GM19397 (cell line): ENCODE data around the gene DAB2.
"Not testable (repeated sequence)": the region's sequence is repeated elsewhere in the genome, so short reads cannot be mapped to it uniquely, and the experiment has no call there.

Experiments used
- ATAC-seq: cut with Tn5 transposase; IDR thresholded peaks from one replicate; pipeline ENCODE4 v1.9.1; 2021; ENCODE audit warnings: mild to moderate bottlenecking, moderate library complexity; ENCODE audit not compliant: unreplicated experiment

DAB2 gene

DNA sequence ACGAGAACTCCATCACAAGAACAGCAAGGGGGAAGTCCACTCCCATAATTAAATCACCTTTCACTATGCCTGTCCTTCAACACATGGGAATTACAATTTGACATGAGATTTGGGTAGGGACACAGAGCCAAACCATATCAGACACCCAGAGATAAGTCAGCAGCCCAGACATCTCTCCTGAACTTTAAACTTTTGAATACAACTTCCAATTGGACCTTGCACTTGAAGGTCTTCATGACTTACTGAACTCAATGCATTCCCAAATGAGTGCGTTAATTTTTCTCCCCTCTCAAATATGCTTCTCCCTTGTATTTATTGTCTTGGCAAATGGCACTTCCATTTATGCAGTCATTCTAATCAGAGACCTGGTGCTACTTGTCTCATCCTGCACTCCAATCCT is 72.6 kb downstream of the DAB2 start:
- no peak for ATAC-seq

DNA sequence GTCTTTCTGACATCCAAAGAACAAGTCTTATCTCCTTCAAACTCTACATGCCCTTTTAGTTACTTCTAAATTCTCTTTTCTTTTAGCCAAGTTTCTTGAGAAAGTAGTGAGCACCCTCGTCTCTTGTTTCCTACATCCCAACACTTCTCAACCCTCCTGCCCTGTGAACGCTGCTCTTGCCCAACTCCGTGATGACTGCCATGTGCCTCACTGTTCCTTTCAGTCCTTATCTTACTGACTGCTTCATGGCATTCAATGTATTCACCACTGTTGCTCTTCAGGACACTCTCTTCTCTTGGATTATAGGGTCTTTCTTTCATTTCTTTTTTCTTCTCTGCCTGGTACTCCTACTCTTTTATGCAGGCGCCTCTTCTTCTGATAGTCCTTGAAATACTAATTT is 75.3 kb downstream of the DAB2 start:
- ATAC-seq = no peak

DNA sequence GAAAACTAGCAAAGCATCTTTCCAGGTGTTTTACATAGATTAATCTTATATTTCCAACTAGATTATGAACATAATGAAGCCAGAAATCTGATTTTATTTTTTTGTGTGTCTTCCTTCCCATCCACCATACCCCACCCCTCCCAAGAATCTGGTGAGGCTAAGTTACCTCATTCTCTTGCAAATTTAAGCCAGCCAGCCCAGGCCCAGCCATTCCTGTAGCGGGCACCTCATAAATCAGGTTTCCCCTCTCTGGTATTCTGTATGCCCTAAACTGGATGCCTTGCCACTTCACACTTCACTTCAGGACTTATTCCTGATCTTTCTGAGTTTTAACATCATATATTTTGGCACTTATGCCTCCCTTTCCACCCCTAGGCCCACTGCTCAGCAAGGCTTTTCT is 82.3 kb downstream of the DAB2 start:
- no peak for ATAC-seq

DNA sequence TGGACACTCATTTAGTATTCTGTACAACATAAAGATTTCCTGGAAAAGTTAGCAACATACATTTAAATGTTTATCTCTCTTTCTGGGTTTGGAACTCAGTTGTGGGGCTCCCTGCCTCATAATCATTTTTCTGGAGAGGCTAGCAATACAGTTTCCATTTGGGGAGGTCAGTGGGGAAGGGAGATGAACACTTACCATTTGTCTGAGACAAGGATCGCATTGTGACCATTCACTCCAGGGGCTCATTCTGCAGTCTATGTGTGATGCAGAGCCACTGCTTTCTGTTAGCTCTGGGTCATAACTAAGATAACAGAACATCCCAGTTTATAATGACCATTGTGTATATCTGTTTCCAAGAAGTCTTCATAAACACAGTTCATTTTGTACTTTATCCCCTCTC is 82.9 kb downstream of the DAB2 start:
- no peak for ATAC-seq

DNA sequence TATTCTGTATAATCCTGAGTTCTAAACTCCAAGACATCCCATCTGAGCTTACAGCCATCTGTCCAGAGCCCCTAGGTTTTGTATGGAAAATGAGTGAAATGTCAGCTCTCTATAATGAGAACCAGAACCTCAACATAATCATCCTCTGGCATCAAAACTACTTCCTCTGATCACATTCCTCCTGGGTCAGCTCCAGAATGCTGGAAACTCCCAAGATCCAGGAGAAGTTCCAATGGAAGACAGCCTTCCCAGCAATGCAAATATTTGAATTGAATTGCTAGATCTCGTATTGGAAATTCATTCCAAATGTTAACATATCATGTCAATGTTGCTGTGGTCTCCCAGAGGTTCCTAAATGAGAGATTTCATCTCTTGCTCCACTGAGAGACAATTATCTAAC is 84.3 kb downstream of the DAB2 start:
- ATAC-seq = no peak

DNA sequence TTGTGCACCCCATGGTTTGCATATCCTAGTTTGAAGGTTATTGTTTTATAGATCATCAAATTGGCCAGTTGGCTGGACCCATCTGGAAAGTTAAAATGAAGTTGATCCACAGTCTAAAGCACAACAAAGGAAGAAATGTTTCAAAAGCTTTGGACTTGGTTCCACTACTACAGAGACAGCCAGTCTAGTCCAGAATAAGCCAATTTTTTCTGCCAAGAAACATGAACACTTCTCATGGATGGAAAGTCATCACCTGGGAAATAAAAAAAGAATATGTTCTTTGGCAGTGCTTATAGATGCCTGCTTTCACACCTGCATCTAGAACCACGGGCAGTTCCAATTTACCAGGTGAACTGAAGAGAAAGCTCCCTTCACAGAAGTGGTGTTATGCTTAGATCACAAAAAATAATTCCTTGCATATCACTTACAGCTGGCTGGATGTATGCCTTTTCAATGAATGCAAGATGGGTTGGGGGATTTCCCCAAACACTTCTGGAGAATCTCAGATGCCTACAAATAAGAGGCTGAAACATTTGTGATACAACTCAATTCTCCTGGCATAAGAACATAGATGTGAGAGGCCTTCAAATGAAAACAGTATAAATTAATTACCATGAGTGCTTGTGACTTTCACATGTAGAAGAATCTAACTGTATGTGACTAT is 87.4 kb downstream of the DAB2 start:
- ATAC-seq = no peak

DNA sequence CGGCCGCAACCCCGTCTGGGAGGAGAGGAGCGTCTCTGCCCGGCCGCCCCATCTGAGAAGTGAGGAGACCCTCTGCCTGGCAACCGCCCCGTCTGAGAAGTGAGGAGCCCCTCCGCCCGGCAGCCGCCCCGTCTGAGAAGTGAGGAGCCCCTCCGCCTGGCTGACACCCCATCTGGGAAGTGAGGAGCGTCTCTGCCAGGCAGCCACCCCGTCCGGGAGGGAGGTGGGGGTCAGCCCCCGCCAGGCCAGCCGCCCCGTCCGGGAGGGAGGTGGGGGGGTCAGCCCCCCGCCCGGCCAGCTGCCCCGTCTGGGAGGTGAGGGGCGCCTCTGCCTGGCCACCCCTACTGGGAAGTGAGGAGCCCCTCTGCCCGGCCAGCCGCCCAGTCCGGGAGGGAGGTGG is 90.5 kb downstream of the DAB2 start:
- ATAC-seq = not testable (repeated sequence)

DNA sequence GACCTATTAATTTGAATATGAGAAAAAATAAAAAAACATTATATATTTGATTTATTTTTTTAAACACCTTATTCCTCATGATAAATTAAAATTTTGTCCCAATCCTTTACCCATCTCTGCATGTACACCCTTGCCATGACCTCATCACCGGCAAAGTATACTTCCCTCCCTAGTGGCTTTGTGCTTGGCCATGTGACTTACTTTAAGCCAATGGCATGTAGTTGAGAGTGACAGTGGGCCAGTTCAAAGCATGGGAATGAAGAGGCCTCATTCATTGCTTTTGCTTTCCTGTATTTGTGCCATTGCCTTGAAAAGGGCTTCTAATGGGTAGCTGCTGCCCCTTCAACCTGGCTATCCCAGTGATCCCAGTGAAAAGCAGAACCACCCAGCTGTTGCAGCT is 91.7 kb downstream of the DAB2 start:
- no peak for ATAC-seq

DNA sequence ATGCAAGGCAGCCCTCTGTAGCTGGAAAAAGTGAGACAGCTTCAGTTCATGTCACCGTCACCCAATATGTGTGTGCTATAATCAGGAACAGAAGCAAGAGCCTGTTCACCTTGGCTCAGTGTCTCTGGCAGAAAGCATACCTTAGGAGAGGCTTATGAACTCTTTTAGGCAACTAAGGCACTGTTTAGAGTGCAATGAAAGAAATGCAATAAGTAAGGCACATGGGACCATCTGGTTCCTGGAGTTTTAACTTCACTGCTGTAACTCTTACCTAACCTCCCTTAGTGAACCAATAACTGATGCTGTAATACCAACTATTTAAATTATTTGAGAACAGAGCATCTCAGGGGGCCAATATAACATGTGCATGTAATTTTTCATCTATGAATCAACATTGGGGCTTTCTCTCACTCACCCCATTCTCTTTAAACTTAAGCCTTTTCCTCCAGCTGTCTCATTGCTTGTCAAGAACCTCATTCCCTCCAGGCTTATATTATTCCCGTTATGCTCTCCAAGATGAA is 92.9 kb downstream of the DAB2 start:
- ATAC-seq = no peak

DNA sequence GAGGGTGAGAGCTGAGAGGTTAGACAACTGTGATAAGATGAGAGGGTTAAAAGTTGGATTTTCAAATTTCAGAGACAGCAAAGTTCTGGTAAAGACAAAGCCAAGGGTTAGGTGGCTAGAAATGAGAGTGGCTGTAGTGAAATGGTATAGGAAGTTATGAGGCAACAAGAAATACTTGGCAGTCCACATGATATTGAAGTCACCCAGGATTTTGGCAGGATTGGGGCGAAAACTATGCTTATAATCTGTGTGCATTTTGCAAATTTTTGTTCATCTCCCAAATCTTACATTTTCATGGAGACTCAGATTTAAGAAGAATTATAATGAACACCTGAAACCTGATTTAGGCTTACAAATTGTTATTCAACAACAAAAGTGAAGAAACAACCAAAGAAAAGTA is 96.0 kb downstream of the DAB2 start:
- no peak for ATAC-seq

DNA sequence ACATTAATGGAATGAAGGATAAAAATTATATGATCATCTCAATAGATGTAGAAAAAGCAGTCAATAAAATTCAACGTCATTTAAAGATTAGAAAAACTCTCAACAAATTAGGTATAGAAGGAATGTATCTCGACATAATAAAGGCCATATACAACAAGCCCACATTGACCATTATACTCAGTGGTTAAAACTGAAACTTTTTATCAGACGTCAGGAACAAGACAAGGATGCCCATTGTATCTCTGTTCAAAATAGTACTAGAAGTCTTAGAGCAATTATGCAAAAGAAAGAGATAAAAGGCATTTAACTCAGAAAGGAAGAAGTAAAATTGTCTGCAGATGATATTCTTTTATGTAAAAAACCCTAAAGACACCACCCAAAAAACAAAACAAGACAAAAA is 101.2 kb downstream of the DAB2 start:
- ATAC-seq = no peak
